ENCODE measurements around the gene BDKRB1.

- no peak for TF ChIP-seq EZH2phosphoT487 (IDR thresholded peaks at IDR 0.05; ENCODE audit: insufficient read depth, low read depth)
- no peak for TF ChIP-seq EZH2 (IDR thresholded peaks at IDR 0.05; ENCODE audit: insufficient read depth, poor library complexity, severe bottlenecking)
Observed at GRCh38 chr14:96297997-96298515, 42.0 kb downstream of the BDKRB1 start.

Measured in GM23248 (cell line).